BJ (cell line): ENCODE measurements around the gene THOC5. TPM values are rescaled to one million over a fixed set of nuclear protein-coding genes. Genes with fewer than 3 reads are reported as not detected.

Source experiments
- CTCF ChIA-PET: fragments of 350-600 bp; formaldehyde crosslinking; extraction: SDS; loops from one replicate; lab custom pipeline; 2021; ENCODE audit warnings: antibody characterized with exemption, inconsistent platforms; lab: Yijun Ruan, JAX
- POLR2A ChIA-PET: fragments of 300-600 bp; sonication (Branson Sonifier 250); formaldehyde crosslinking; extraction: SDS; loops from one replicate; lab custom pipeline; 2021; ENCODE audit warnings: antibody characterized with exemption; lab: Charles Lee
- DNase-seq: peaks from one replicate; pipeline ENCODE4 v3.0.0-alpha.2; 2011; ENCODE audit warnings: low read depth
- H3K27me3 ChIP-seq: 2 replicates; pipeline ENCODE4 v1.6.0; 2011; ENCODE audit warnings: low read length; ENCODE audit not compliant: control insufficient read depth, insufficient read depth
- H3K36me3 ChIP-seq: 2 replicates; pipeline ENCODE4 v1.5.1; 2011; ENCODE audit warnings: low read length; ENCODE audit not compliant: control insufficient read depth, insufficient read depth
- H3K4me3 ChIP-seq: 2 replicates; pipeline ENCODE4 v1.5.1; 2011; ENCODE audit warnings: low read depth, mild to moderate bottlenecking, control low read depth, low read length
- polyA plus RNA-seq: library from polyadenylated mRNA; depleted of rRNA; stranded (reverse); fragments of >200 nt; gene quantifications from 2 replicates; pipeline ENCODE4 v1.2.3, GENCODE V29; 2011
- TF ChIP-seq, protein P1 (sequence below): IDR thresholded peaks from 2 replicates; pipeline ENCODE4 v1.5.1; 2011; ENCODE audit warnings: low read depth, mild to moderate bottlenecking, control low read depth, inconsistent platforms, low read length, moderate library complexity; ENCODE audit not compliant: insufficient read depth

Gene THOC5
- polyA plus RNA-seq, 1 experiment, result 119 TPM

- no peak for DNase-seq
- CTCF ChIA-PET, result interaction anchor here (1.3 to 1.6 kb wide), 3 partner anchors 9 to 15 kb away, joined by 3 to 4 read pairs (median 3); no protein-coding TSS in a partner anchor
- POLR2A ChIA-PET, result no interaction called here
- Histone ChIP-seq H3K27me3 (peaks cover 3% of the 10 kb centered on the region), H3K36me3 (no peaks in the 10 kb centered on the region), H3K4me3 (no peak overlapping the region)
- TF ChIP-seq, protein P1, sequence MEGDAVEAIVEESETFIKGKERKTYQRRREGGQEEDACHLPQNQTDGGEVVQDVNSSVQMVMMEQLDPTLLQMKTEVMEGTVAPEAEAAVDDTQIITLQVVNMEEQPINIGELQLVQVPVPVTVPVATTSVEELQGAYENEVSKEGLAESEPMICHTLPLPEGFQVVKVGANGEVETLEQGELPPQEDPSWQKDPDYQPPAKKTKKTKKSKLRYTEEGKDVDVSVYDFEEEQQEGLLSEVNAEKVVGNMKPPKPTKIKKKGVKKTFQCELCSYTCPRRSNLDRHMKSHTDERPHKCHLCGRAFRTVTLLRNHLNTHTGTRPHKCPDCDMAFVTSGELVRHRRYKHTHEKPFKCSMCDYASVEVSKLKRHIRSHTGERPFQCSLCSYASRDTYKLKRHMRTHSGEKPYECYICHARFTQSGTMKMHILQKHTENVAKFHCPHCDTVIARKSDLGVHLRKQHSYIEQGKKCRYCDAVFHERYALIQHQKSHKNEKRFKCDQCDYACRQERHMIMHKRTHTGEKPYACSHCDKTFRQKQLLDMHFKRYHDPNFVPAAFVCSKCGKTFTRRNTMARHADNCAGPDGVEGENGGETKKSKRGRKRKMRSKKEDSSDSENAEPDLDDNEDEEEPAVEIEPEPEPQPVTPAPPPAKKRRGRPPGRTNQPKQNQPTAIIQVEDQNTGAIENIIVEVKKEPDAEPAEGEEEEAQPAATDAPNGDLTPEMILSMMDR, result no peak
These were observed 83.8 kb downstream of the THOC5 start for GRCh38 chr22:29469755-29470154.

- TF ChIP-seq, protein P1, result no peak
These were observed 89.0 kb downstream of the THOC5 start for GRCh38 chr22:29464581-29464980.

GRCh38 chr22:29463629-29464028, 89.9 kb downstream of the THOC5 start:
- no peak for DNase-seq
- Histone ChIP-seq H3K27me3 (peaks cover 1% of the 10 kb centered on the region), H3K4me3 (no peak overlapping the region), H3K36me3 (no peaks in the 10 kb centered on the region)
- POLR2A ChIA-PET, result no interaction called here
- TF ChIP-seq, protein P1, result no peak
- CTCF ChIA-PET, result no interaction called here

More at GRCh38 chr22:29464581-29464980, 89.0 kb downstream of the THOC5 start:
- peaks cover 1% of the 10 kb centered on the region for H3K27me3 ChIP-seq
- H3K4me3 ChIP-seq, result no peak overlapping the region
- H3K36me3 ChIP-seq, result no peaks in the 10 kb centered on the region
- ChIA-PET CTCF (interaction anchor here (1.3 kb wide), 1 partner anchor 10 kb away, joined by 3 read pairs; no protein-coding TSS in a partner anchor), POLR2A (no interaction called here)
- DNase-seq, result no peak

DNA sequence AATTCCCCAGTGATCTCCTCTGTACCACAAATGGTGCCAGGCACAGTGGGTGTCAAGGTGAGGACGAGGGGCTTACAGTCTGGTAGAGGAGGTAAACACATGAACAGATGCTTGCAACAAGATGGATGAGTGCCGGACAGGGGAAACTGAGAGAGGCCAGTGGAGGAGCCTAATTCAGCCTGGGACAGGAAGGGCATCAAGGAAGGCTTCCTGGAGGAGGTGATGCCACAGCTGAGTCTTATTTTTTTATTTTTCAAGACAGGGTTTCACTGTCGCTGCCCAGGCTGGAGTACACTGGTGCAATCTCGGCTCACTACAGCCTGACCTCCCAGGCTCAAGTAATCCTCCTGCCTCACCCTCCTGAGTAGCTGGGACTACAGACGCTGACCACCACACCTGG, 92.3 kb downstream of the THOC5 start:
- TF ChIP-seq, protein P1, result no peak
- ChIA-PET CTCF (interaction anchor here (1.1 kb wide), 1 partner anchor 9 kb away, joined by 4 read pairs; no protein-coding TSS in a partner anchor), POLR2A (no interaction called here)
- Histone ChIP-seq H3K36me3 (no peaks in the 10 kb centered on the region), H3K4me3 (no peak overlapping the region), H3K27me3 (no peaks in the 10 kb centered on the region; the same call in 1 of the 2 replicates)
- no peak for DNase-seq

GRCh38 chr22:29459773-29460172, 93.8 kb downstream of the THOC5 start:
- Histone ChIP-seq H3K36me3 (no peaks in the 10 kb centered on the region), H3K27me3 (no peaks in the 10 kb centered on the region; the same call in 1 of the 2 replicates), H3K4me3 (no peak overlapping the region)
- CTCF ChIA-PET, result interaction anchor here (1.5 kb wide), 1 partner anchor 11 kb away, joined by 5 read pairs; no protein-coding TSS in a partner anchor
- DNase-seq, result no peak
- TF ChIP-seq, protein P1, result no peak
- POLR2A ChIA-PET, result no interaction called here
